ENCODE data around the gene TUT7.
"Not testable (repeated sequence)": the region's sequence is repeated elsewhere in the genome, so short reads cannot be mapped to it uniquely, and the experiment has no call there.

TUT7 gene

GRCh38 chr9:86350006-86350760, 4.0 kb downstream of the TUT7 start:
- DNase-seq (ENCODE audit: low read depth in 1 of 2, low spot score in 1 of 2), result no peak

GRCh38 chr9:86349271-86349670, 4.9 kb downstream of the TUT7 start:
- no peak for DNase-seq (ENCODE audit: low read depth in 1 of 2, low spot score in 1 of 2)

GRCh38 chr9:86347991-86348390, 6.2 kb downstream of the TUT7 start:
- DNase-seq (ENCODE audit: low read depth in 1 of 2, low spot score in 1 of 2), result no peak

GRCh38 chr9:86344818-86345217, 9.4 kb downstream of the TUT7 start:
- DNase-seq (ENCODE audit: low read depth in 1 of 2, low spot score in 1 of 2), result no peak

GRCh38 chr9:86342269-86342668, 11.9 kb downstream of the TUT7 start:
- DNase-seq (ENCODE audit: low read depth in 1 of 2, low spot score in 1 of 2), result no peak

- no peak for DNase-seq (ENCODE audit: low read depth in 1 of 2, low spot score in 1 of 2)
Observed at GRCh38 chr9:86341007-86341491, 13.2 kb downstream of the TUT7 start.

- DNase-seq (ENCODE audit: low read depth in 1 of 2, low spot score in 1 of 2), result no peak
Observed at GRCh38 chr9:86340356-86341006, 13.7 kb downstream of the TUT7 start.

GRCh38 chr9:86337469-86338108, 16.6 kb downstream of the TUT7 start:
- DNase-seq (ENCODE audit: low read depth in 1 of 2, low spot score in 1 of 2), result no peak

GRCh38 chr9:86336058-86336457, 18.2 kb downstream of the TUT7 start:
- DNase-seq (ENCODE audit: low read depth in 1 of 2, low spot score in 1 of 2), result no peak

GRCh38 chr9:86333651-86334050, 20.6 kb downstream of the TUT7 start:
- DNase-seq (ENCODE audit: low read depth in 1 of 2, low spot score in 1 of 2), result no peak

- no peak for DNase-seq (ENCODE audit: low read depth in 1 of 2, low spot score in 1 of 2)
Observed at GRCh38 chr9:86330186-86330585, 24.0 kb downstream of the TUT7 start.

GRCh38 chr9:86329649-86330048, 24.6 kb downstream of the TUT7 start:
- no peak for DNase-seq (ENCODE audit: low read depth in 1 of 2, low spot score in 1 of 2)

- no peak for DNase-seq (ENCODE audit: low read depth in 1 of 2, low spot score in 1 of 2)
Observed at GRCh38 chr9:86328156-86328555, 26.1 kb downstream of the TUT7 start.

GRCh38 chr9:86326536-86326935, 27.7 kb downstream of the TUT7 start:
- DNase-seq (ENCODE audit: low read depth in 1 of 2, low spot score in 1 of 2), result no peak

GRCh38 chr9:86324901-86325300, 29.3 kb downstream of the TUT7 start:
- no peak for DNase-seq (ENCODE audit: low read depth in 1 of 2, low spot score in 1 of 2)

GRCh38 chr9:86324308-86324707, 29.9 kb downstream of the TUT7 start:
- no peak for DNase-seq (ENCODE audit: low read depth in 1 of 2, low spot score in 1 of 2)

GRCh38 chr9:86322973-86323644, 31.1 kb downstream of the TUT7 start:
- no peak for DNase-seq (ENCODE audit: low read depth in 1 of 2, low spot score in 1 of 2)

- no peak for DNase-seq (ENCODE audit: low read depth in 1 of 2, low spot score in 1 of 2)
Observed at GRCh38 chr9:86321373-86321772, 32.8 kb downstream of the TUT7 start.

- no peak for DNase-seq (ENCODE audit: low read depth in 1 of 2, low spot score in 1 of 2)
Observed at GRCh38 chr9:86318187-86318586, 36.0 kb downstream of the TUT7 start.

GRCh38 chr9:86315078-86315477, 39.1 kb downstream of the TUT7 start:
- DNase-seq (ENCODE audit: low read depth in 1 of 2, low spot score in 1 of 2), result no peak

- not testable (repeated sequence) for DNase-seq (ENCODE audit: low read depth in 1 of 2, low spot score in 1 of 2)
Observed at GRCh38 chr9:86312959-86313358, 41.3 kb downstream of the TUT7 start.

GRCh38 chr9:86308687-86309086, 45.5 kb downstream of the TUT7 start:
- no peak for DNase-seq (ENCODE audit: low read depth in 1 of 2, low spot score in 1 of 2)
